HepG2 (cell line): ENCODE results near the gene HECTD2. TPM values are rescaled to one million over a fixed set of nuclear protein-coding genes. Genes with fewer than 3 reads are reported as not detected.

Experiments used
- CEBPZ ChIP-seq: IDR thresholded peaks from 2 replicates; pipeline ENCODE4 v1.6.1; 2012; ENCODE audit warnings: low read length, improper control_type of control experiment
- DBP ChIP-seq: sonication (generic); formaldehyde crosslinking; IDR thresholded peaks from 2 replicates; pipeline ENCODE4 v1.4.0; 2020; ENCODE audit warnings: missing genetic modification reagents; ENCODE audit errors: not compliant biosample characterization
- NBN ChIP-seq: fragments of 450-650 bp; conservative IDR thresholded peaks from 2 replicates; pipeline ENCODE4 v1.6.1; 2017
- ZNF121 ChIP-seq: sonication (generic); formaldehyde crosslinking; IDR thresholded peaks from 2 replicates; pipeline ENCODE4 v1.5.0; 2020; ENCODE audit warnings: mild to moderate bottlenecking, missing genetic modification reagents
- ZNF280B ChIP-seq: sonication (generic); formaldehyde crosslinking; IDR thresholded peaks from 2 replicates; pipeline ENCODE4 v1.5.0; 2020; ENCODE audit warnings: missing genetic modification reagents, mild to moderate bottlenecking, borderline replicate concordance
- polyA plus RNA-seq, 8 experiments: library from polyadenylated mRNA; depleted of rRNA in 3 of 8; stranded (reverse) in 7 of 8; unstranded in 1 of 8; fragments of >200 nt; fragmentation: Illumina TruSeq in 4 of 8; extraction: Trizol in 4 of 8; gene quantifications; 2 replicates each; pipeline versions ENCODE4 v1.2.1 to v1.2.3, GENCODE V29; 2011 to 2016; ENCODE audit warnings: low read depth in 4 of 8, missing spikeins in 1 of 8, mixed read lengths in 1 of 8; ENCODE audit not compliant: insufficient read depth in 1 of 8
- total RNA-seq, 5 experiments: library from RNA; depleted of rRNA; stranded (reverse); fragments of >200 nt; fragmentation: Illumina TruSeq; extraction: Trizol; gene quantifications; 2 replicates each; pipeline ENCODE4 v1.2.3, GENCODE V29; 2016; ENCODE audit warnings: low read depth in 1 of 5
- TF ChIP-seq, protein P1 (sequence below): sonication (generic); formaldehyde crosslinking; IDR thresholded peaks from 2 replicates; pipeline ENCODE4 v1.8.1; 2023; ENCODE audit warnings: mild to moderate bottlenecking, missing genetic modification reagents, borderline replicate concordance
- TF ChIP-seq, protein P2 (sequence below): sonication (generic); formaldehyde crosslinking; IDR thresholded peaks from 2 replicates; pipeline ENCODE4 v1.4.0; 2020; ENCODE audit warnings: missing genetic modification reagents, mild to moderate bottlenecking, borderline replicate concordance

Gene HECTD2
- total and polyA plus RNA-seq, 2 of the 13 experiments (the other 11 are each of a cell fraction or from before 2014, with no cell fraction given) = 3.2 to 5.2 TPM

GRCh38 chr10:91367127-91367531, 43.0 kb upstream of the HECTD2 start (continued):
- TF ChIP-seq CEBPZ = no peak
- TF ChIP-seq DBP = no peak
- TF ChIP-seq, protein P1, sequence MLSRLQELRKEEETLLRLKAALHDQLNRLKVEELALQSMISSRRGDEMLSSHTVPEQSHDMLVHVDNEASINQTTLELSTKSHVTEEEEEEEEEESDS (CRISPR knock-in tag) = no peak
- no peak for TF ChIP-seq ZNF121 (CRISPR knock-in tag)
- no peak for TF ChIP-seq ZNF280B (CRISPR knock-in tag)
- TF ChIP-seq, protein P2, sequence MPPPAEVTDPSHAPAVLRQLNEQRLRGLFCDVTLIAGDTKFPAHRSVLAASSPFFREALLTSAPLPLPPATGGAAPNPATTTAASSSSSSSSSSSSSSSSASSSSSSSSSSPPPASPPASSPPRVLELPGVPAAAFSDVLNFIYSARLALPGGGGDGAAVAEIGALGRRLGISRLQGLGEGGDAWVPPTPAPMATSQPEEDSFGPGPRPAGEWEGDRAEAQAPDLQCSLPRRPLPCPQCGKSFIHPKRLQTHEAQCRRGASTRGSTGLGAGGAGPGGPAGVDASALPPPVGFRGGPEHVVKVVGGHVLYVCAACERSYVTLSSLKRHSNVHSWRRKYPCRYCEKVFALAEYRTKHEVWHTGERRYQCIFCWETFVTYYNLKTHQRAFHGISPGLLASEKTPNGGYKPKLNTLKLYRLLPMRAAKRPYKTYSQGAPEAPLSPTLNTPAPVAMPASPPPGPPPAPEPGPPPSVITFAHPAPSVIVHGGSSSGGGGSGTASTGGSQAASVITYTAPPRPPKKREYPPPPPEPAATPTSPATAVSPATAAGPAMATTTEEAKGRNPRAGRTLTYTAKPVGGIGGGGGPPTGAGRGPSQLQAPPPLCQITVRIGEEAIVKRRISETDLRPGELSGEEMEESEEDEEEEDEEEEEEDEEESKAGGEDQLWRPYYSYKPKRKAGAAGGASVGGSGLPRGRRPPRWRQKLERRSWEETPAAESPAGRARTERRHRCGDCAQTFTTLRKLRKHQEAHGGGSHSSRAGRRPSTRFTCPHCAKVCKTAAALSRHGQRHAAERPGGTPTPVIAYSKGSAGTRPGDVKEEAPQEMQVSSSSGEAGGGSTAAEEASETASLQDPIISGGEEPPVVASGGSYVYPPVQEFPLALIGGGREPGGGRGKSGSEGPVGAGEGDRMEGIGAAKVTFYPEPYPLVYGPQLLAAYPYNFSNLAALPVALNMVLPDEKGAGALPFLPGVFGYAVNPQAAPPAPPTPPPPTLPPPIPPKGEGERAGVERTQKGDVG (CRISPR knock-in tag) = no peak
- TF ChIP-seq NBN = no peak
- TF ChIP-seq, all 625 proteins: peak for 0
